Upper lobe of left lung (tissue), 4 donors: Measurements from ENCODE around the gene SLIT1.

Source experiments
- CTCF ChIP-seq, 6 experiments: fragments of 450-650 bp in 4 of 6; fragments of 200-600 bp in 2 of 6; sonication (generic) in 2 of 6; IDR thresholded peaks; one replicate each; pipeline ENCODE4 v1.5.1; 2016 to 2019; ENCODE audit warnings: antibody characterized with exemption in 6 of 6
- POLR2A ChIP-seq, 4 donors: fragments of 450-650 bp; IDR thresholded peaks; one replicate each; pipeline ENCODE4 v1.5.1; 2016 to 2017; ENCODE audit warnings: antibody characterized with exemption in 4 of 4, mild to moderate bottlenecking in 2 of 4

- TF ChIP-seq POLR2A (IDR thresholded peaks at IDR 0.05) (no peak), CTCF (IDR thresholded peaks at IDR 0.05) (no peak)
Observed at GRCh38 chr10:97124211-97124610, 61.5 kb downstream of the SLIT1 start.
